CD4-positive, CD25-positive, alpha-beta regulatory T cell (primary cell): ENCODE data around the gene TXNL1. TPM values are rescaled to one million over a fixed set of nuclear protein-coding genes. Genes with fewer than 3 reads are reported as not detected.

Experiments used
- ATAC-seq, 2 donors: fragments of 150-1000 bp; cut with Tn5 transposase; one replicate each; pipeline ENCODE4 v1.10.0; 2021; ENCODE audit warnings: low read depth in 2 of 2, moderate number of reproducible peaks in 2 of 2, moderate library complexity in 1 of 2
- DNase-seq, 3 donors: peaks; one replicate each; pipeline versions ENCODE4 v3.0.0 to v3.0.0-alpha.2; 2012 to 2022; ENCODE audit warnings: mixed read lengths in 1 of 3
- H3K27ac ChIP-seq: one replicate; pipeline ENCODE4 v1.7.0; 2013; ENCODE audit warnings: mild to moderate bottlenecking, low read length; ENCODE audit not compliant: insufficient read depth, poor library complexity, severe bottlenecking
- H3K27me3 ChIP-seq: one replicate; pipeline ENCODE4 v1.7.0; 2013; ENCODE audit warnings: low read length; ENCODE audit not compliant: control insufficient read depth, insufficient read depth
- H3K36me3 ChIP-seq: one replicate; pipeline ENCODE4 v1.7.0; 2013; ENCODE audit warnings: mild to moderate bottlenecking, low read length, moderate library complexity; ENCODE audit not compliant: control insufficient read depth, insufficient read depth
- H3K4me1 ChIP-seq: 2 replicates; pipeline ENCODE4 v1.7.0; 2013; ENCODE audit warnings: mild to moderate bottlenecking, low read length; ENCODE audit not compliant: insufficient read depth, control insufficient read depth, poor library complexity, severe bottlenecking
- H3K4me3 ChIP-seq: one replicate; pipeline ENCODE4 v1.7.0; 2013; ENCODE audit warnings: low read depth, mild to moderate bottlenecking, low read length, moderate library complexity
- H3K9me3 ChIP-seq, 2 experiments: 1 replicate in 1 of 2; 2 replicates in 1 of 2; pipeline ENCODE4 v1.7.0; 2013; ENCODE audit warnings: low read length in 2 of 2, mild to moderate bottlenecking in 1 of 2, moderate library complexity in 1 of 2; ENCODE audit not compliant: control insufficient read depth in 2 of 2
- H3K27ac Mint-ChIP-seq, 3 donors: one replicate each; pipeline ENCODE4 v1.8.0; 2020 to 2022; ENCODE audit warnings: mild to moderate bottlenecking in 3 of 3, mixed read lengths in 3 of 3, moderate library complexity in 2 of 3
- H3K27me3 Mint-ChIP-seq: one replicate; pipeline ENCODE4 v1.8.0; 2022; ENCODE audit warnings: mild to moderate bottlenecking, mixed read lengths
- H3K36me3 Mint-ChIP-seq: one replicate; pipeline ENCODE4 v1.8.0; 2020; ENCODE audit warnings: mixed read lengths
- H3K4me1 Mint-ChIP-seq, 4 donors: one replicate each; pipeline ENCODE4 v1.8.0; 2020 to 2022; ENCODE audit warnings: mixed read lengths in 4 of 4, mild to moderate bottlenecking in 1 of 4
- H3K4me3 Mint-ChIP-seq, 4 donors: one replicate each; pipeline ENCODE4 v1.8.0; 2020 to 2022; ENCODE audit warnings: mild to moderate bottlenecking in 4 of 4, mixed read lengths in 4 of 4, moderate library complexity in 3 of 4
- H3K9me3 Mint-ChIP-seq, 7 donors: one replicate each; pipeline ENCODE4 v1.8.0; 2020 to 2022; ENCODE audit warnings: mixed read lengths in 7 of 7, mild to moderate bottlenecking in 3 of 7, moderate library complexity in 2 of 7
- polyA plus RNA-seq, 4 donors: library from polyadenylated mRNA; unstranded; fragments of 300-500 nt; fragmentation: Illumina TruSeq; gene quantifications; one replicate each; pipeline ENCODE4 v1.2.3, GENCODE V29; 2021
- total RNA-seq: library from RNA; stranded (reverse); gene quantifications from one replicate; pipeline ENCODE4 v1.2.3, GENCODE V29; 2022

Gene TXNL1
- total and polyA plus RNA-seq, 5 donors from 2014 or later: 39.9 to 70.2 (median 63.6) TPM

DNA sequence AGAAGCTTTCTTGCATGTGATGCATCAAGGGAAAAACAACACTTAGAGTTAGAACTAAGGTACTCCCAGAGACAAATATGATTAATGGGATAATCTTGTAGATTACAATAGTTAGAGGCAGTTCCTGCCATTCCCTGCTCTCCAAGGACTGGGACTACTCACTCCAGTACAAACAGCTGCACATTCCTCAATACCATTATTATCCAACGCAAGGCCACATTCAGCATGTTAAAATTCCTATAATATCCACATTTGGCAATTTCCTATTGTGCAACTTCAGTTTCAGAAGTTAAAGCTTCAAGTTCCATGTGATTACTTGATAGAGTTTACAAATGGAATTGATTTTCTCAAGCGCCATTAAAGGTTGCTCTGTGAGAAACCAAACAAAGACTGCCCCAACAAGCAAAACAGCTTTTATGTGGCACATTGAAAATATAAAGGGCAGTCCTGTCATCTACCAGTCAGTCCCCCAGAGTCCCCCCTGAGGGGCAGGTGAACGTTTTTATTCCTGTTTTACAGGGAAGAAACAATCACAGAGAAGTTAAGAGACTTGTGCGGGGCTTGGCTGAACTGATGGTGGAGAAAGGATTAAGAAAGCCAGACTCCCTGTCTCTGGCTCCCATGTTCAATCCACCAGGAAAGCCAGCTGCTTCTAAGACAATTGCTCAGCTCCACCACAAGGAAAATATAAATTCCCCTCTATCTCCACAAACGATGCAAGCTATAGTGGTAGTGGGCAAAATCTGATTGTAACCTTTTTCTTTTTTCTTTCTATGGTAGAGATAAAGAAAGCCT is 72.6 kb downstream of the TXNL1 start:
- Histone ChIP-seq H3K36me3 (no peaks in the 10 kb centered on the region), H3K9me3 (no peaks in the 10 kb centered on the region), H3K27me3 (no peaks in the 10 kb centered on the region), H3K4me3 (no peak overlapping the region), H3K4me1 (no peaks in the 10 kb centered on the region), H3K27ac (no peak overlapping the region)
- Mint-ChIP-seq H3K27ac (no peak overlapping the region), H3K4me3 (no peak overlapping the region), H3K36me3 (no peaks in the 10 kb centered on the region), H3K9me3 (no peaks in the 10 kb centered on the region), H3K27me3 (peaks cover 4% of the 10 kb centered on the region), H3K4me1 (no peaks in the 10 kb centered on the region)
- DNase-seq: no peak
- no peak for ATAC-seq

DNA sequence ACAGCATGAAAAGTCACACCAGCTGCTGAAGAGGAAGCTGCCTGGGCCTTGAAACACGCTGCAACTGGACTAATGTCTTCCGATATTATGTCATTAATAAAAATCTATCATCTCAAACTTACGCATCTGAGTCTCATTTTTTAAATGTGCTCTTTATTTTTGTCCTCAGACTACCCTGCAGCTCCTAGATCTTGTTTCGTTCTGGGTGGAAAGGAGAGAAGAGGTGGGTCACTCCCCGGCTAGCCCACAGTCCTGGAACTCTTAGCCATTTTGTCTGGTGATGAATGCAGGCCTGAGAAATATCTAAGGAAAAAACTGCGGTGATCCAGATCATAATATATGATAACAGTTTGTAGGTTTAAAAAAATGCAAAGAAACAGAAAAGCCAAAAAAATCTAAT is 73.3 kb downstream of the TXNL1 start:
- Mint-ChIP-seq H3K4me3 (no peak overlapping the region), H3K27me3 (peaks cover 4% of the 10 kb centered on the region), H3K36me3 (no peaks in the 10 kb centered on the region), H3K9me3 (no peaks in the 10 kb centered on the region), H3K27ac (no peak overlapping the region), H3K4me1 (no peaks in the 10 kb centered on the region)
- DNase-seq (no peak), ATAC-seq (no peak)
- no peaks in the 10 kb centered on the region for H3K4me1 ChIP-seq
- no peak overlapping the region for H3K4me3 ChIP-seq
- H3K36me3 ChIP-seq: no peaks in the 10 kb centered on the region
- H3K27me3 ChIP-seq: no peaks in the 10 kb centered on the region
- H3K9me3 ChIP-seq: no peaks in the 10 kb centered on the region
- no peak overlapping the region for H3K27ac ChIP-seq

DNA sequence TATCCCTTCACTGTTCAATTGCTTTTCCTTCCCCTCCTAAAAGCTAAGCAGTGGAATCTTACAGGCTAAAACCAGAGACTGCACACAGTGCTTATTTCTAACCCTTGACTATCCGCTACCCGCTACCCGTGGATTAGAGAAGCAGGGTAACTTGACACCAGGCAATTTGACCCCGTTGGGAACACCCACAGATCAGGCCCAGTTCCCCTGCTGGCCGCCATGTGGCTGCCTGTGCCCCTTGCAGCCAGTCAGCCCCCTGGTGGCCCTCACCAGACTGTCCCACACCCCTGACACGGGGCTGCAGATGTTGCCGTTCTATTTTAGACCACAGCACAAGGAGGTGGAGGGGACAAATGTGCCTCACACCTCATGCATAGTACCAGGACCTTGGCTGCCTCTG is 74.8 kb downstream of the TXNL1 start:
- Mint-ChIP-seq H3K4me1 (no peaks in the 10 kb centered on the region), H3K27ac (no peak overlapping the region), H3K27me3 (peaks cover 8% of the 10 kb centered on the region), H3K9me3 (no peaks in the 10 kb centered on the region), H3K4me3 (no peak overlapping the region), H3K36me3 (no peaks in the 10 kb centered on the region)
- Histone ChIP-seq H3K27me3 (no peaks in the 10 kb centered on the region), H3K9me3 (no peaks in the 10 kb centered on the region), H3K4me1 (no peaks in the 10 kb centered on the region), H3K27ac (no peak overlapping the region), H3K36me3 (no peaks in the 10 kb centered on the region), H3K4me3 (no peak overlapping the region)
- ATAC-seq (no peak), DNase-seq (no peak)

DNA sequence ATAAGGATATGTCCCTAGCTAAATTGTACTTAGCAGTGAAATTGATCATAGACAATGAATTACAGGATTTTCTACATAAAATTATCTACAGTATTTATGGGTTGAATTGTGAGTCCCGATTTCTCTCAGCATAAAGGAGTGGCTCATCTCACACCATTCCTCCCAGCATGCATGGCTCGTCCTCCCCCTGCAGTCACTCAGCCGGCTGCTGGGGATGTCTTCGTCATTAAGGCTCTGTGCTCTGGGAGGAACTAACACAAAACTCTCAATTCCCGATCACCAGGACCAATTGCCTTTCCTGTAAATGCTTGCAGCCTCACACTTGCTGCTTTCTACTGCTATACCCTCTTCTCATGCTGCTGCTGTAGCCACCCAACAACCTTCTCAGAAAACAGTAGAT is 75.9 kb downstream of the TXNL1 start:
- H3K36me3 ChIP-seq: no peaks in the 10 kb centered on the region
- no peak overlapping the region for H3K27ac ChIP-seq
- no peaks in the 10 kb centered on the region for H3K4me1 ChIP-seq
- DNase-seq: no peak
- H3K27me3 ChIP-seq: no peaks in the 10 kb centered on the region
- H3K9me3 ChIP-seq: no peaks in the 10 kb centered on the region
- no peaks in the 10 kb centered on the region for H3K36me3 Mint-ChIP-seq
- H3K9me3 Mint-ChIP-seq: no peaks in the 10 kb centered on the region
- H3K4me1 Mint-ChIP-seq: no peaks in the 10 kb centered on the region
- no peak overlapping the region for H3K4me3 ChIP-seq
- H3K27me3 Mint-ChIP-seq: peaks cover 8% of the 10 kb centered on the region
- H3K27ac Mint-ChIP-seq: no peak overlapping the region
- no peak for ATAC-seq
- no peak overlapping the region for H3K4me3 Mint-ChIP-seq

DNA sequence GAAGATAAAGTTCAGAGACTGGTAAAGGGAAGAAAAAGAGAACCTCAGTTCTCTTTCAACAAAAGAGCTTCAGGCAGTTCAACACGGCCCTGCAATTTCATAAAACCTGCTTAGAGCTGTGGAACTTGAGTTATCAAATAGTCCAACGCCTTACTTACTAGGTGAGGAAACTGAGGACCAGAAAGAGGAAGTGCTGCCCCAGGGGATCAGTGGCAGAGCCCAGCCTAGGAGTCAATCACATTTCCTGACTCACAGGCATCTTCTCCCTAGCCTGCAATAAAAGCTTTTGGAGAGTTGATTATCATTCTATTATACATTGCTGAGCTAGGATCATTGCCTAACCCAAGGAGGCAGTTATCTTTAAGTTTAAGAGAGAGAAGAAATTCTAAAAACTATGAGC is 77.4 kb downstream of the TXNL1 start:
- H3K36me3 Mint-ChIP-seq: no peaks in the 10 kb centered on the region
- H3K4me3 Mint-ChIP-seq: no peak overlapping the region
- H3K9me3 Mint-ChIP-seq: no peaks in the 10 kb centered on the region

DNA sequence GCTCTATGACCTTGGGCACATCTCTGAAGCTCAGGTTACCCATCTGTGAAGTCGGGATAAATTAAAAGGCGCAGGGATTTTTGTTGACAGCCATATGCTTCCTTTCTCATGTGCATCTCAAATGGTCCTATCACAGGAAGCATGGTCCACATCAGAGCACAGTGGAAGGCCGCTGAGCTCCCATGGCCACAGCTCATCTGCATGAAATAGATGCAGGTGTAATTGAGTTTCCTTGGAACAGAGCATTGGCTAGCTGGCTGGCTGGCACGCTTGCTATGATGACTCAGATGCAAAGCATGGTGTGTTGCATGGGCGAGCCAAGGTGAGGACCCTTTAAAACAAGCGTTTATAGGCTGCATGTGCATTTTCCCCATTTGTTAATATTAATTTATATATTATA is 79.3 kb downstream of the TXNL1 start:
- no peak overlapping the region for H3K4me3 Mint-ChIP-seq
- ATAC-seq: no peak
- no peak overlapping the region for H3K4me3 ChIP-seq
- DNase-seq: no peak
- H3K4me1 Mint-ChIP-seq: no peaks in the 10 kb centered on the region
- no peak overlapping the region for H3K27ac ChIP-seq
- H3K36me3 Mint-ChIP-seq: no peaks in the 10 kb centered on the region
- no peaks in the 10 kb centered on the region for H3K36me3 ChIP-seq
- no peaks in the 10 kb centered on the region for H3K4me1 ChIP-seq
- H3K27me3 ChIP-seq: no peaks in the 10 kb centered on the region
- no peaks in the 10 kb centered on the region for H3K9me3 Mint-ChIP-seq
- H3K9me3 ChIP-seq: no peaks in the 10 kb centered on the region
- peaks cover 4% of the 10 kb centered on the region for H3K27me3 Mint-ChIP-seq
- no peak overlapping the region for H3K27ac Mint-ChIP-seq

More for the DNA sequence above, 77.4 kb downstream of the TXNL1 start:
- no peaks in the 10 kb centered on the region for H3K9me3 ChIP-seq
- peaks cover 4% of the 10 kb centered on the region for H3K27me3 Mint-ChIP-seq
- no peaks in the 10 kb centered on the region for H3K4me1 ChIP-seq
- H3K27me3 ChIP-seq: no peaks in the 10 kb centered on the region
- H3K27ac ChIP-seq: no peak overlapping the region
- DNase-seq: no peak
- no peak for ATAC-seq
- H3K4me3 ChIP-seq: no peak overlapping the region
- H3K27ac Mint-ChIP-seq: no peak overlapping the region
- no peaks in the 10 kb centered on the region for H3K36me3 ChIP-seq
- no peaks in the 10 kb centered on the region for H3K4me1 Mint-ChIP-seq

DNA sequence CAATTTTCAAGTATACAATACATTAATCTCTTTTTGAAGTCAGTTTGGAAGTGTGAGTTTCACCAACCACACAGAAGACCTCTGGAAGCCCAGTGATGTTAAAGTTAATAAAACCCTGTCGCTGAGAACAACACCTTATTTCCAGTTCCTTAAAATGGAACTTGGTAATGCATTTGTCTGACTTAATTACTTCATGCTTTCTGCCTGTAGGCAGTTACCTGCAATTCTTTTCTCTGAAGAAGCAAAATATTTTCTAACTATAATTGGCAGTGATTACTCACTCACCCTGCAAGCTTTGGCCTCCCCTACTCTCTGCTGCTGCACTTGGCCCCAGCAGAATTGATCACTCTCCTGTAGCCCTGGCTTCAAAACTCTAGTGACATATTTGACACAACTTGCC is 81.5 kb downstream of the TXNL1 start:
- ATAC-seq (no peak), DNase-seq (no peak)
- H3K9me3 ChIP-seq: no peaks in the 10 kb centered on the region
- H3K4me1 ChIP-seq: no peaks in the 10 kb centered on the region
- Mint-ChIP-seq H3K4me1 (no peaks in the 10 kb centered on the region), H3K4me3 (no peak overlapping the region), H3K27me3 (peaks cover 4% of the 10 kb centered on the region), H3K36me3 (no peaks in the 10 kb centered on the region), H3K9me3 (no peaks in the 10 kb centered on the region), H3K27ac (no peak overlapping the region)
- H3K36me3 ChIP-seq: no peaks in the 10 kb centered on the region
- no peak overlapping the region for H3K27ac ChIP-seq
- H3K27me3 ChIP-seq: no peaks in the 10 kb centered on the region
- no peak overlapping the region for H3K4me3 ChIP-seq

DNA sequence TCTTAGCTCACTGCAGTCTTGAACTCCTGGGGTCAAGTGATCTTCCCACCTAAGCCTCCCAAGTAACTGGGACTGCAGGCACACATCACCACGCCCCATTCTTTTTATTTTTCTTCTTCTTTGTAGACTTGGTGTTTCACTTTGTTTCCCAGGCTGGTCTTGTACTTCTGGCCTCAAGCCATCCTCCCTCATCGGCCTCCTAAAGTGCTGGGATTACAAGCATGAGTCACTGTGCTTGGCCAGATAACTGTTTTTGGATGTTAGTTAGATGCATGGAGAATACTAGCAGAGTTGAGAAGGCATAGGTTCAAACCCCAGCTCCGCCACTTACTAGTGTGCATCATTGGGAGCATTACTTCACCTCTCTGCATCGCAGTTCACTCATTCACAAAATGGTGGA is 88.3 kb downstream of the TXNL1 start:
- no peak overlapping the region for H3K4me3 ChIP-seq
- H3K36me3 ChIP-seq: no peaks in the 10 kb centered on the region
- no peaks in the 10 kb centered on the region for H3K4me1 Mint-ChIP-seq
- no peaks in the 10 kb centered on the region for H3K36me3 Mint-ChIP-seq
- H3K9me3 Mint-ChIP-seq: peaks cover 0 to 5% (median 0%) of the 10 kb centered on the region in 7 donors
- no peaks in the 10 kb centered on the region for H3K27me3 ChIP-seq
- no peak overlapping the region for H3K27ac ChIP-seq
- no peak overlapping the region for H3K27ac Mint-ChIP-seq
- no peaks in the 10 kb centered on the region for H3K9me3 ChIP-seq
- ATAC-seq: no peak
- no peaks in the 10 kb centered on the region for H3K4me1 ChIP-seq
- DNase-seq: no peak
- no peaks in the 10 kb centered on the region for H3K27me3 Mint-ChIP-seq
- H3K4me3 Mint-ChIP-seq: no peak overlapping the region
